Measurements from ENCODE around the gene DMD.

DMD gene

DNA sequence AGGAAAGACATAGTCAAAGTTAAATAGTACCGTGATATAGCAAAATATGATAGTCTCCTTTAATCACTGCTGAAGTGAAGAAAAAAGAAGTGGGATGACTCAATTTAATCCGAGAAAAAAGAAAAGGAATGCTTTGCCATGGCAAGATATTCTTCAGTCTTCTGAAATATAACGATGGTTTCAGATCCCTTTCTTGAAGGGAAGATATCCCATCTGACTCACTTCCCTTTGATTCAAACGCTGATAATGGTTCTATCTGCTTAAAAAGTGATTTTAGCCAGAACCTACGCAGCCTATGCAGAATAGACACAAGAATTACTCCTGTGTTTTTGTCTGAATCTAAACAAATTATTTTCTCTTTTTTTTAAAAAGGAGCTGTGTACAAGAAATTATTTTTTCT, 2071.4 kb downstream of the DMD start:
- DNase-seq: no peak

DNA sequence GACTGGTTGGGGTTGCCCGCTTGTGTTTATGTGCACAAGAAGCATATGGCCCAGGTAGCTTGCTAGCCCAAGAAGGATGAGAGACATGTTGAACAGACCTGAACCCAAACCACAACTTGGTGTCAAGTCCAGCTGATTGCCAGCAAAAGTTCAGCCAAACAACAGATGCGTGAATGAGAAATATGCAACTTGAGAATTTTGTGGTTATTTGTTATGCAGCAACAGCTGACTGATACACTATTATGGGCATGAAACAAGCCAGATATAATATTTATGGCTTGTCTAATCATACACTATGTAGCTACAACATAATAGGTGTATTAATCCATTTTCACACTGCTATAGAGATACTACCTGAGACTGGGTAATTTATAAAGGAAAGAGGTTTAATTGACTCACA, 2073.2 kb downstream of the DMD start:
- DNase-seq: no peak

DNA sequence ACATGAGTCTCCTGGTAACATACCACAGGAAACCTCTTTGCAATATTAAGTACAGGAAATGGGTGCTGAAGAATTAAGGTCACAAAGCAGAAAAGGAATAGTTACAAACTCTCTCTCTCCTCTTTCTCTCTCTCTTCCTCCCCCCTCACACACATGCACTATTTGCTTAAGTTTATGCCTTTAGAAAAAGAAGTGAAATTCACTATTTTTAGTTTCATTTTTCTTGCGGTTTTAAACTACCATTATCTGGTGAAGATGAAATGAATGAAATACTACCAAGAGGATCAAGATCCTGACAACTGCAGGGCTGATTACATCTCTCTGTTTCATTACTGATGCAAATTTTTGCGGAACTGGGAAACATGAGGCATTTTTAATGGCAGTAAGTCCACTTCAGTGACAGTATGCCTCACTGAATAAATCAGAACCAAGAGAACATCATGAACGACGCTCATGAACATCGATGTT, 2075.2 kb downstream of the DMD start:
- DNase-seq: no peak

DNA sequence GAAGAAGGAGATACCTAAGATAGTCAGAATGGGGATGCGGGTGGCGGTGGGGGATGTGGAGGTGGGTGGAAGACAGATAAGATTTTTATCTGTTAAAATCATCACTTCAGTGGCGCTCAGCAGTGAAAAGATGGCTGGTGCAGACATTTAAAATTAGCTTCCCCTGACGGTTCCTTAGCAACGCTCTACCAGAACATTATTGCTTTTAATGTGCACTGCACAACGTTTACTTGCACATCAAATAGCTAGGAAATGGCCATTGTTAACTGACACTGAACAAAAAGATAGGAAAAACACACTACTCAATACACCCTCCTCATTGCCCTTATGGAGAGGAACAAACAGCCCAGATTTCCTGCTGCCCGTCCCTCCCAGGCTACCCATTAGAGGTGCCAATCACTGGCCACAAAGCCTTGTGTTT, 2078.5 kb downstream of the DMD start:
- no peak for DNase-seq

DNA sequence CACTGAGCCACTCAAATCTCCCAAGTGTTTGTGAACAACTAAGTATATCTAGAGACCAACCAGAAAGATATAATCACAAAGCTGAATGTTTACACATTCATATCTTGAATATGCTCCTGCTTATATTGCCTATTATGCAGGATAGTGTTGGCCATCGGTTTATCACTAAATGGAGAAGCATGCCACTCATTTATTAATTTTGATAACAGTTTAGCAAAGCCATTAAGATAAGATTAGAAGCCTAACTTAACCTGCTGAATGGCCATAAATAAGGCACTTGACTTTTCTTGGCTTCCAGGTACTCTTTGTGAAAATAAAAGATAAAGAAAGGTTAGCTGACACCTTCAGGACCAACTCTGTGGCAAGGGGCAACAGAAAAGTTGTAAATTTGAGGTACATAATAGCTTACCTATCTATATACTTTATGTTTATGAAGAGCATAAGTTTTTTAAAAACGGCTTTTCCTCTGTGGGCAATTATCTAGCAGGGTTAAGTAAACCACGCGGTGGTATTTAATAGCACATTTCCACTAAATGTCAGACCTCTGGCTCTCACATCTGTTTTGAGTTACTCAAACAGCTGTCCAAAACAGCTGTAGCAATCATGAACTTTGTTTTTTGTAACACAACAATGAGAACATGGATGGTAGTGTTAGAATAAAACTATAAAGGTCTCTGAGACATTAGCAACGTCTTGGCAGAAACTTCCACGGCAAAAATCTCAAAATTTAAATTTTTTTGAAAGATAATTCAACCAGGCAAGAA, 2080.7 kb downstream of the DMD start:
- DNase-seq: no peak

DNA sequence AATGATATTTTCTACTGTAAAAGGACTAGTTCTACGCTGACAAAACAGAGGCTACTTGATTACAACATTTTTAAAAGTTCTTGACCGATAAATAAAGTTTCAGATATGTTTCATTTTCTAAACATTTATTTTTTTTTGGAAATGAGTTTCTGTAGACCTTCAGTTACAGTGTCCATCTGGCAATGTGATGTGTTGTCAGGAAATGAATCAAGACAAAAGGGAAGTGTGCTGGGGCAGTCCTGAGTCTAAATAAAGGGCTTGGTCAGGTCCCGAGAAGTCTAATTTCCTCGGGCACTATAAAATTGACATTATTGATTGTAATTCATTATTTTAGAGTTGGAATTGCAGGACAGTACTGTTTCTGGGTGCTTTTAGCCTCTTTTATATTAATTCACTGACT, 2082.5 kb downstream of the DMD start:
- DNase-seq: no peak

DNA sequence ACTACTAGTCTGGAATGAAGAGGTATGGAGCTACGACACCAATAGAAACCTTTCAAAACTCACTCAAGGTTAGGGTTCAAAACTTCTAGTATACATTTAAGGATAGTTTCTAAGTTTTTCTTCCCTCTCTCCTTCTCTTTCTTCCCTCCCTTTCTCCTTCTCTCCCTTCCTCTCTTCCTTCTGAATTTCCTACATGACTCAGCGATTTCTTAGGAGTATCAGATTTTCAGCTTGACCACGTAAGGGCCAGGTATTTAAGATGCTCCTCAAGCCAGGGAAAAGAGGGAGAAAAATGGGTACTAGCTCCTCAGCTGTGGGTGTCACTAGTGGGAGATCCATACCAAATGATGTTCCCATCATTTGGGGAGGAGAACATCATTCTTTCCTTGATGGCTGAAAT, 2083.6 kb downstream of the DMD start:
- DNase-seq: no peak

DNA sequence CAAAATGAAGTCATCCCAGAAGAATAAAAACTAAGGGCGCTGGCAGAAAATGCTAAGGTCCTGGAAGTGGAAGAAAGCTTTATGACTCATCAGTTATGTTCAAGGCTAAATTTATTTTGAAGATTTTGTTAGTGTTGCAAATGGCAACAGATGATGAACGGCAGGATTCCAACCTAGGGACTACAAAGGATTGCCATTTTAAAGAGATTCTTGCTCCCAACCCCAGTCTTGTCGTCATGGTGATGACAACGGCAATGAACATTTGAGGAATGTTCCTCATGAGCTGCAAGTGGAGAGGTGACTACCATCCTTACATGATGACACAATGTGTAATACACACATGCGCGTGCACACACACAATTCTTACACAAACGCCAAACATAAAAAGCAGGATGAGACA, 2085.1 kb downstream of the DMD start:
- DNase-seq: no peak

DNA sequence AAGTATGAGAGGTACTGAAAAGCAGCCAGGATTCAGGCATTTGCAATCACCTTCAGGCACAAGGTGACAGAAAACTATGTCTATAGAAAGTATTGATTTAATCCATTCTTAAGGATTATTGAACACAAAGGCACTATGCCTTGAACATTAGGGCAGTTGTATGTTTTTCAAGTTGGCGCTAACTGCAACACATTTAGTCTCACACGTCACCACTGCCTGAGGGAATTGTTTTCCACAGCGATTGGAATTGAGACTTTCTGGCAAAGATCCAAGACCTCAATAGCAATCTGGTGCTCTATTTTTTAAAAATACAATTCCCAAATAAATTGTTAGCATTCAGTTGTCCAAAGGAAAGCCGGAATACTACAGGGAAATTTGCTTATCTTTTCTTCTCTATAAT, 2086.8 kb downstream of the DMD start:
- DNase-seq: no peak

DNA sequence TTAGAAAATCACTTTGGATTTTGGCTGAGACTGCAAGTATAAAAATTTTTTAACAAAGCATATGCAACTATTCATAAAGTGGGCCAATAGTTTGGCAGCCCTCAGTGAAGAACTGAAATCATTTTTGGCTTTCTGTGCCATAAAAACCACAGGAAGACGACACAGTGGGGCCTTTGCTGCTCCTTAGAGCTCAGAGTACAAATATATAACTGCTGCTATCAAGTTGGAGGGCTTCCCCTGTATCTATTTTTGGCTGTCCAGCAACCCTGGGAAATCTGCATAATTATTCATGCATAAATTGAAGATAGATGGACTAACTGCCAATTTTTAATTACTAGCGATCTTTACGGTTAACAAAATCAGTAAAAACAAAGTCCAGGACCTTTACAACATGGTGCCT, 2088.0 kb downstream of the DMD start:
- no peak for DNase-seq

DNA sequence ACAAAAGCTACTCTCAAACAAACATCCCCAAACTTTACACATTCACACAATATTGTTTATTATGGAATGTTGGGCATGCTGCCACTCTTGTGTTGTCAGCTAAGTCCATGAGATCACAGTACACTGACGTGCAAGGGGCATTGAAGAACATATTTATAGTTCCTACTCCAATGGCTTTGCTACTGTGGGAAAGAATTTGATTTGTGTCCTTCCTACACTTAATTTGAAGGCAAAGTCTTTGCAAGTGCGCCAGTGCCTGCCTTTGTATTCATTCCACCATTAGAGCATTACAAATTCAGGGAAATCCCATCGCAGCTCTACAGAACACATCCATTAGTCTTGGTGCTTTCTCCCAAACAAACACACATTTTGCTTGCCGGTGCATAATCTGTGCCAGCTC, 2094.1 kb downstream of the DMD start:
- no peak for DNase-seq

DNA sequence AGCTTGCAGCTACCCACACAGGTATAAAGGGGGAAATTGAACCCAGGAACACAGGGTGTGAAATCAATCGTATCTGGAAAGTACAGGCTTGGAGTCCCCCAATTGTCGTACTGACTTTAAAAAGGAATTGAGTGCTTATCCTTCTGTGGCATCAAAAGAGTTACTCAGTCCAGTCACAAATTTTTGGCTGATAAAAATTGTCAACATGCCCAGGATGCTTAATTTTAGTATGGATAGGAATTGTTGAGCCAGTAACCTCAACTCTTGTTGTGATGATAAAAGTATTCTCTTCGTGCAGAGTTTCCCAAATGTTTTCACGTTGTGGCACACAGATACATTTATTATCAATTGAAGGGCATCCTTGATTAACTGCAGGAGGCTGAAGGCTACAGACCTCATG, 2096.0 kb downstream of the DMD start:
- no peak for DNase-seq

DNA sequence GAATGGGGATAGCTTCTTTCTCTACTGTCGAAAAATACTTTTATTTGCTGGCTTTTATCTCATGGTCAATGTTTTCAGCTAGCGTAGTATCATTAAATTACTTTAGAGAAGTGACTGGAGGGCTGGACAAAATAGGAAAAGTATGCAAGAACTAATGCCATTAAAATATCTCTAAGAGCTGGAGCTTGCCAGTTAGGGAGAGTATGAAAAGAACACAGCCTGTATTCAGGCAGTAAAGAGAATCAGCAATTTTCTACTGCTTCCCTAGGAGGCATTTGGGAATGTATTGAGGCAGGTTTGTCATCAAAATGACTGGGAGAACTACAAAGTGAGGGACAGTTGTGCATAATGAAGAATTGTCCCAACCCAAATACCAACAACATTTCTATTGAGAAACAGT, 2096.5 kb downstream of the DMD start:
- no peak for DNase-seq

DNA sequence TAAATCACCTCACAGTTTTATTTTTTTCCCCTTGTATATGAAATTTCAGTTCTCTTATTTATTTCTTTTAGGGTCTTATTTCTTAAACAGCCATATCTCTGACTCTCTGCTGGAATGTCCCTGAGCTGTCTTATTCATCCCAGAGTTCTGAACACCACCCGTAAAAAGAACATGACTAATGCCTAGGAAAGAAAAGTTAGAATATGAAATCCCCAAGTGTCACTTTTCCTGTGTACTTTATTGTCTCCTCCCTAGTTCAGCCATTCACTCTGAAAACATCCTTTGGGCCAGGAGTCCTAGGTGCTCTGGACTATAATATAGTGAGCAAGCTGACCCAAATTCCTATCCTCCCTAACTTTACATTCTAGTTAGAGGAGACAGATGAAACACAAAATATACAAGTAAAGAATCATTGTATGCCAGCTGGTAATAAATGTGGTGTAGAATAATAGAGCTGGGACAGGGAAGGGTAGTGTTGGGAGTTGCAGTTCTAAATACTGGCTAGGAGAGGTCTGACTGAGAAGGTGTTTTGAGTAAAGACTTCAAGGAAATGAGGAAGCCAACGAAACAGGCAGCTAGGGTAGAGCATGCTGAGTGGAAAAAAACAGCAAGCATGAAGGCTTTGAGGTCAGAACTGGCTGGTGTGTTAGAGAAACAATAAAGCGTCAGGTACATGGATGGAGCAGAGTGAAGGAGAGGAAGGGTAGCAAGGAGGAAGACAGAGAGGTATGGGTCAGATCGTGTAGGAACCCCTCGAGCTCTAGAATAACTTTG, 2098.9 kb downstream of the DMD start:
- DNase-seq: no peak

DNA sequence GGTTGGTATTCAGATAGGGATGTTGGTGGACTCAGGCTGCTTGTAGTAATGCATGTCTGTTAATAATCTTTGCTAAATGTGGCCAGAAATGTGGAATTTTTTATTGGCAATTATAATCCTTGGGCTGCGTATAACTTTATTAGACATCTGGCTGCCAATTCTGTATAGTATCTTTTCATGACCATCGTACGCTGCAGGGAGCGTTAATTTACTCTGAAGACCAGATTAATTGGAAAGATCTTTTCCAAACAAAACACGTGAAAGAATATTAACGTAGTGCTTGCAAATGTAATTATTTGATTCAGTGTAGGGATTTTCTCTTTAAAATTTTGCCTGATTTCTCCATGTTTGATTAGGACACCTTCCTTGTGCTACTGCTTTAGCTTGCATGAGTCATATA, 2100.7 kb downstream of the DMD start:
- no peak for DNase-seq

DNA sequence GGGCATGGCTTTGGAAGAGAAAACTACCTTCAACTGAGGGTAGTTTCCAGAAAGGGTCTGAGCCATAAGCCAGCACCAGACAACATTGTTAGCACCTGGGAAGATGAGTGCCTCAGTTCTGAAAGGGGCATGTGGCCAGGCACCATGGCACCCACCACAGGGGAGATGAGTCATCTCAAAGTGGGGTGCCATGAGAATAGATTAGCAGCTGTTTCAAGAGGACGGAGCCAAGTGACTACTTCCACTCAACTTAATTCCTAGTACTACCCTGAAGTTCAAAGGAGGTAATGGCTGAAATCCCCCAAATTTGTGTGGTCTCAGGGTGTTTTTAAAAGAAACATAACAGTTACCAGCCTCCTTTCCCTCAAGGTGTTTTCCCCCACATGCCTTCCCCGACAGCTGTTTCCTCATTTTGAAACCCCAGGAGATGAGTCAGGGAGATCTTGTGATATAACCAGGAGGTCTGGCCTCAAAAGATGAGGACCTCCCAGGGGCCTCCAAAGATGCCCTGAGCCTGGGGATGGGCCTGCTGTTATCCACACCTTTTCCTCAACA, 2111.7 kb downstream of the DMD start:
- DNase-seq: no peak

DNA sequence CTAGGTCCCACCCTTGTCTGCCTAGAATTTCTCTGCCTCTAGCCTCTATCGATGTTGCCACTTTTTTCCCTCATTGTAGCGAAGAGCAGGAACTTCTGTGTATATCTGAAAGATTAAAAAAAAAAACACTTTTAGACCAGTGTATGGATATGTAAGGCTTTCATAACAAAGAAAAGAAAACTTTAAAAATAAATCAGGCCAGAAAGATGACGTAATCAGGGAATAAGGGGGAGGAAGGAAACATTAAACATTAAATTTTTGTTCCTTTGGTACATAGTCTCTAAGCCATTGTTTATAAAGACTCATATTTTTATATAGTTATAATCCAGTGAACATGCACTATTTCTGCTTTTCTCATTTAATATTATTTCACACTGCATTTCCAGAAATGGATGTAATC, 2113.3 kb downstream of the DMD start:
- no peak for DNase-seq

DNA sequence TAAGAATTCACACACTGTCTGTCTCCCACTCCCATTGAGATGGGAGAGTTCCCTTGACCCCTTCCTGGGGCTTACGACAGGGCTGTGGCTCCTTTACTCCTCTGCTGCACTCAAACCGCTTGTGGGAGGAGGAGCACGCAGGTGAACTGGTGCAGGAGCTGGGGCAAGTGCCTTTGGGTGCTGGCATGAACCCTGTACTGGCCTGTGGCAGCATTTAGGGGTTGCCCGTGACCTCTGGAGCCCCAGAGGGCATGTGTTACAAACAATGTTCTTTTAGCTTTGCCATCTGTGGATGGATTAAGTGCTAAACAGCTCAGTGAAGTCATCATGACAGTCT, 2117.7 kb downstream of the DMD start:
- no peak for DNase-seq

DNA sequence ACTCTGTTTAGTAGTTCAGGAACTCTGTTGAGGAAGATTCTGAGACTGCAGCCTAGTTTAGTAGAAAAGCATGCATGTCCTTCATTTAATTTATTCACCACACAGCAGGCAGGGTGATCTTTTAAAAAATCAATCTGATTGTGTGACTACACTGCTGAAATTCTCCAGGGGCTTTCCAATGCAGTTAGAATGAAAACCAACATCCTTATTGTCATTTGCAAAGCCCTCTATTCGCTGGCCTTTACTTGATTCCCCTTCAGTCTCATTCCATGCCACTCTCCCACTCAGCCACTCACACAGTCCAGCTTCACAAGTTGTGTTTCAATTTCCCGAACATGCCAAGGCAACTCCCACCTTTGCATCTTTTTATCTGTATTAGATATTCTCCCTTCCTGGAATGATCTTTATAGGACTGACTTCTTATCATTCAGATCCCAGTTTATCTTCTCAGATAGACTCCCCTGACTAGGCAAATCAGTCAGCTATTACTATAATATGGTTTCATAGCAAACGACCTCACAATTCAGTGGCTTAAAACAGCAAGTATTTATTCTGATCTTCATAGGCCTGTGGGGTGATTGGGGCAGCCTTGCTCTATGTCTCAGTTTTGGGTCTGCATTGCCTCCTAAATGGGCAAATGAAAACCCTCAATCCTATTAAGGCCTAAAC, 2118.2 kb downstream of the DMD start:
- no peak for DNase-seq

DNA sequence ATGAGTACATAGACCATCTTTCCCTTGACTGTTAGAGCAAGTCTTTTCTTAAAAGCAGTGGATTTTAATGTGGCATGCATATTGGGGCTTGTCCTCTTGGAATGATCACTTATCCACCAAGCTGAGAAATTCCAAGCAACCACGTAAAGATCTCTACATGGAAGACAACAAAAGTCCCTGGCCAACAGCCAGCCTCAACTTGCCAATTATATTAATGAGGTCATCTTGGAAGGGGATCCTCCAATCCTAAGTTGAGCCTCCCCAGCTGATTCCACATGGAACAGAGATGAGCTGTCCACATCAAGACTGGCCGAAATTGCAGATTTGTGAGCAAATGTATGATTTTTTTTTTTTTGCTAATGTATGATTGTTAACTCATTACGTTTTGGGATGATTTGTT, 2118.9 kb downstream of the DMD start:
- no peak for DNase-seq

DNA sequence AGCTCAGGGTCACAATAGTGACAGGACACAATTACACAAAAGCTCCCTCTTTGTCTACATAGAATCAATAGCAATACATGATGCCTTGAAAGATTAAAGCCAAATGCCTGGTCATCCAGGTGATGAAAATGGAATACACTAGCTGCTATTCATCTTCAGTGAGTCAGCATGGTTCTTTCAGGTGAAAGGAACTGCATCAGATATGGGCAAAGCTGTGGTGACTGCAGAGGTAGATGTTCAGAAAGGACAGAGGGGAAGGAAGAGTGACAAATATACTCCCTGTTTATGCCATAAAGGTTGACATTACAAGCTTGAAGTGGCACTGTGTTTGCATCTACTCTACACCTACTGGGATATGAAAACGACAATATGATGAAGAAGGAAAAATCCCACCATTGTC, 2119.5 kb downstream of the DMD start:
- no peak for DNase-seq

DNA sequence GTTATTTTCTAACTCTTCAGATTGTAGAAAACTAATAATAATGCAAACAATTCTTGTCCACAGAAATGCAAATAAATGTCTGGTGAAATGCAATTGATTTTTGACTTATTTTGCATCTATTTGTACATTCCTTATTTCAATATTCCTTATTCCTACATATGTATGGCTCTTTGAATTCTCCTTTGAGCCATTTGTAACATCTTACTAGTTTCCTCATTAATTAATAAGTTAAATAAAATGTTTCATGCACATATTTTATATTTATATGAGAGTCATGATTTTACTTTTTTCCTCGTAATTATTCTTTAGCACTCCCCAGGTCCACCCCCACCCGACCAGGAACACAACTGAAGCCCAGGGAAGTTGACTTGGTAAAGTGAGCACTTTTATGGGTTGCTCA, 2136.8 kb downstream of the DMD start:
- DNase-seq: no peak

DNA sequence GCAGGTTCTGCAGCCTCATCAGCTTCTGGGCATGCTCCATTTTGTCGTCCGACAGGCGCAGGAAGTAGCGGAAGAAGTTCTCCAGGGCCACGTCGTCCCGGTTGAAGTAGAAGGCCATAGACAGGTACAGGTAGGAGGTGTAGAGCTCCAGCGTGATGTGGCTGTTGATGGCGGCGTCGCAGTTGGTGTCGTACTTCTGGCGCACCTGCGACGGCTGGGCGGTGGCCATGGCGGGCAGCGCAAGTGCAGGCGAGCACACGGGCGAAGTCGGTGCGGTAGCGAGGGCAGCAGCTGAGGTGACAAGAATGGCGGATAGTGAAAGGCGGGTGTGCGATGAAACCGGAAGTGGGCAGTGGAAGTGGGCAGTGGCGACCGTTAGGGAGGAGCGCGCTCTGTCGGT, 2139.6 kb downstream of the DMD start, which contains the start of gene FTHL17:
FTHL17 (minus strand) TSS at position 317 of the 400 bp plus-strand sequence; CDS start at position 229, 88 bp downstream.
- DNase-seq: no peak

DNA sequence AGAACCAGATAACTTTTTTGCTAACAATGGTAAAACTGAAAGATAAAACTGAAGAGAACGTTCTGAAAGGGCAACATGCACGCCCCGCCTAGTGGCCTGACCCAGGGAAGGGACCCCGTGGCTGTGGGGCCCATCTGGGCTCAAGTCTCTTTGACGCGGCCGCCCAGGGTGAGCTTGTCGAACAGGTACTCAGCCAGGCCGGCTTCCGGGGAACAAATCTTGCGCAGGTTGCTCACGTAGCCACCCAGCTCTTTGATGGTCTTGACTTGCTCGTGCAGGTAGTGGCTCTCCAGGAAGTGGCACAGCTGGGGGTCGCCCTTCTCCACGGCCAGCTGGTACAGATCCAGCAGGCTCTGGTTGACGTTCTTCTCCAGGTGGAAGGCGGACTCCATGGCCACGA, 2140.1 kb downstream of the DMD start:
- DNase-seq: no peak

Measured in right forelimb (tissue), 1 donor.